HepG2 (cell line): ENCODE results near the gene LRPPRC. TPM values are rescaled to one million over a fixed set of nuclear protein-coding genes. Genes with fewer than 3 reads are reported as not detected.
A peak's percentile ranks its signal among the peaks of the same experiment; 100 is the strongest.

Source experiments
- FOXO1 ChIP-seq: sonication (generic); formaldehyde crosslinking; IDR thresholded peaks from 2 replicates; pipeline ENCODE4 v1.4.0; 2020; ENCODE audit warnings: missing genetic modification reagents
- JUN ChIP-seq: sonication (generic); formaldehyde crosslinking; IDR thresholded peaks from 2 replicates; pipeline ENCODE4 v1.4.0; 2020; ENCODE audit warnings: mild to moderate bottlenecking, missing genetic modification reagents
- NFATC3 ChIP-seq: sonication (generic); formaldehyde crosslinking; IDR thresholded peaks from 2 replicates; pipeline ENCODE4 v1.5.1; 2020; ENCODE audit warnings: mild to moderate bottlenecking, missing genetic modification reagents
- NFIC ChIP-seq: IDR thresholded peaks from 2 replicates; pipeline ENCODE4 v1.6.1; 2012; ENCODE audit warnings: mild to moderate bottlenecking, low read length, inconsistent platforms
- ONECUT2 ChIP-seq: sonication (generic); formaldehyde crosslinking; IDR thresholded peaks from 2 replicates; pipeline ENCODE4 v1.4.0; 2020; ENCODE audit warnings: missing genetic modification reagents
- PRMT3 ChIP-seq: sonication (generic); formaldehyde crosslinking; IDR thresholded peaks from 2 replicates; pipeline ENCODE4 v1.8.1; 2022; ENCODE audit warnings: low read depth, mild to moderate bottlenecking, moderate library complexity, missing genetic modification reagents, borderline replicate concordance
- PRPF4 ChIP-seq: fragments of 200-400 bp; formaldehyde crosslinking; IDR thresholded peaks from 2 replicates; pipeline ENCODE4 v1.6.1; 2016; ENCODE audit warnings: low read length, low read depth; ENCODE audit not compliant: poor library complexity, severe bottlenecking
- PTBP1 ChIP-seq: fragments of 200-400 bp; formaldehyde crosslinking; IDR thresholded peaks from 2 replicates; pipeline ENCODE4 v1.6.1; 2018; ENCODE audit warnings: low read length, low read depth; ENCODE audit not compliant: poor library complexity, severe bottlenecking
- SOX5 ChIP-seq: IDR thresholded peaks from 2 replicates; pipeline ENCODE4 v1.6.1; 2016; ENCODE audit warnings: borderline replicate concordance
- SP2 ChIP-seq: sonication (generic); formaldehyde crosslinking; IDR thresholded peaks from 2 replicates; pipeline ENCODE4 v1.5.1; 2020; ENCODE audit warnings: mild to moderate bottlenecking, missing genetic modification reagents
- TARDBP ChIP-seq: sonication (generic); formaldehyde crosslinking; IDR thresholded peaks from 2 replicates; pipeline ENCODE4 v1.8.0; 2022; ENCODE audit warnings: mild to moderate bottlenecking, missing genetic modification reagents
- U2AF1 ChIP-seq: fragments of 200-400 bp; formaldehyde crosslinking; optimal IDR thresholded peaks from 2 replicates; pipeline ENCODE3; 2017; ENCODE audit warnings: mild to moderate bottlenecking, low read depth, low read length
- ZFP37 ChIP-seq: sonication (generic); formaldehyde crosslinking; IDR thresholded peaks from 2 replicates; pipeline ENCODE4 v1.4.0; 2020; ENCODE audit warnings: missing genetic modification reagents, borderline replicate concordance
- ZNF230 ChIP-seq: sonication (generic); formaldehyde crosslinking; IDR thresholded peaks from 2 replicates; pipeline ENCODE4 v1.4.0; 2020; ENCODE audit warnings: mild to moderate bottlenecking, missing genetic modification reagents
- ZNF3 ChIP-seq: IDR thresholded peaks from 2 replicates; pipeline ENCODE4 v1.7.0; 2017; ENCODE audit warnings: inconsistent platforms
- ZNF563 ChIP-seq: sonication (generic); formaldehyde crosslinking; IDR thresholded peaks from 2 replicates; pipeline ENCODE4 v1.8.0; 2022; ENCODE audit warnings: mild to moderate bottlenecking, moderate library complexity, missing genetic modification reagents
- ZNF614 ChIP-seq: IDR thresholded peaks from 2 replicates; pipeline ENCODE4 v1.6.1; 2018; ENCODE audit warnings: missing biosample characterization, missing genetic modification reagents, inconsistent platforms, borderline replicate concordance
- ZSCAN29 ChIP-seq: sonication (generic); formaldehyde crosslinking; conservative IDR thresholded peaks from 2 replicates; pipeline ENCODE4 v1.4.0; 2020; ENCODE audit warnings: mild to moderate bottlenecking, missing genetic modification reagents
- ZSCAN9 ChIP-seq: IDR thresholded peaks from 2 replicates; pipeline ENCODE4 v1.6.1; 2016; ENCODE audit warnings: borderline replicate concordance
- polyA plus RNA-seq, 8 experiments: library from polyadenylated mRNA; depleted of rRNA in 3 of 8; stranded (reverse) in 7 of 8; unstranded in 1 of 8; fragments of >200 nt; fragmentation: Illumina TruSeq in 4 of 8; extraction: Trizol in 4 of 8; gene quantifications; 2 replicates each; pipeline versions ENCODE4 v1.2.1 to v1.2.3, GENCODE V29; 2011 to 2016; ENCODE audit warnings: low read depth in 4 of 8, missing spikeins in 1 of 8, mixed read lengths in 1 of 8; ENCODE audit not compliant: insufficient read depth in 1 of 8
- total RNA-seq, 5 experiments: library from RNA; depleted of rRNA; stranded (reverse); fragments of >200 nt; fragmentation: Illumina TruSeq; extraction: Trizol; gene quantifications; 2 replicates each; pipeline ENCODE4 v1.2.3, GENCODE V29; 2016; ENCODE audit warnings: low read depth in 1 of 5
- TF ChIP-seq, protein P1 (sequence below): sonication (generic); formaldehyde crosslinking; IDR thresholded peaks from 2 replicates; pipeline ENCODE4 v1.4.0; 2020; ENCODE audit warnings: mild to moderate bottlenecking, missing genetic modification reagents, borderline replicate concordance
- TF ChIP-seq, protein P2 (sequence below): IDR thresholded peaks from 2 replicates; pipeline ENCODE4 v1.6.1; 2016; ENCODE audit warnings: missing compliant biosample characterization, missing genetic modification reagents, borderline replicate concordance
- TF ChIP-seq, protein P3 (sequence below): sonication (generic); formaldehyde crosslinking; IDR thresholded peaks from 2 replicates; pipeline ENCODE4 v1.4.0; 2020; ENCODE audit warnings: missing genetic modification reagents, borderline replicate concordance
- TF ChIP-seq, protein P4 (sequence below): sonication (generic); formaldehyde crosslinking; IDR thresholded peaks from 2 replicates; pipeline ENCODE4 v1.4.0; 2020; ENCODE audit warnings: missing genetic modification reagents, mild to moderate bottlenecking, borderline replicate concordance
- TF ChIP-seq, protein P5 (sequence below): sonication (generic); formaldehyde crosslinking; IDR thresholded peaks from 2 replicates; pipeline ENCODE4 v1.4.0; 2020; ENCODE audit warnings: mild to moderate bottlenecking, missing genetic modification reagents

The LRPPRC gene
- total and polyA plus RNA-seq, 2 of the 13 experiments (the other 11 are each of a cell fraction or from before 2014, with no cell fraction given), result 117 to 167 TPM

DNA sequence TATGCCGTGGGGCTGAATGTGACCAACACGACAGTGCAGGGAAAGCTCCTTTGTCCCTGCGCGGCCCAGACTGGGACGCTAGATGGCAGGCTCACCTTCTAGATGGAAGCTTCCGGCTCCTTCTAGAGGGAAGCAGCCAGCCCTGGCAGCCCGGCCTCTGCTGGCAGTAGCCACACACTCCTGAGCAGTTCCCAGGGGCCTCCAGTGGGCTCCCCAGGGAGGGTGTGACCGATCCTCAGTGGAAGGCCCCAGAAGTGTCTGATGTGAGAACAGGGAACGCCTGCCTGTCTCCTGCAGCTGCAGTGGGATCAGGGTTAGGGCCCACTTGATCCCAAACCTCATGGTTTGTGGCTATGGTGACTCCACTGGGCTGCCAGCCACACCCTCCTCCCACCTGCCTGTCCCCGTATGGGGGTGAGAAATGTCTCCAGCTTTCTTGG is 48.5 kb upstream of the LRPPRC start (continued):
- TF ChIP-seq, protein P1, sequence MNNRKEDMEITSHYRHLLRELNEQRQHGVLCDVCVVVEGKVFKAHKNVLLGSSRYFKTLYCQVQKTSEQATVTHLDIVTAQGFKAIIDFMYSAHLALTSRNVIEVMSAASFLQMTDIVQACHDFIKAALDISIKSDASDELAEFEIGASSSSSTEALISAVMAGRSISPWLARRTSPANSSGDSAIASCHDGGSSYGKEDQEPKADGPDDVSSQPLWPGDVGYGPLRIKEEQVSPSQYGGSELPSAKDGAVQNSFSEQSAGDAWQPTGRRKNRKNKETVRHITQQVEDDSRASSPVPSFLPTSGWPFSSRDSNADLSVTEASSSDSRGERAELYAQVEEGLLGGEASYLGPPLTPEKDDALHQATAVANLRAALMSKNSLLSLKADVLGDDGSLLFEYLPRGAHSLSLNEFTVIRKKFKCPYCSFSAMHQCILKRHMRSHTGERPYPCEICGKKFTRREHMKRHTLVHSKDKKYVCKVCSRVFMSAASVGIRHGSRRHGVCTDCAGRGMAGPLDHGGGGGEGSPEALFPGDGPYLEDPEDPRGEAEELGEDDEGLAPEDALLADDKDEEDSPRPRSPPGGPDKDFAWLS, result no peak
- TF ChIP-seq SOX5 (CRISPR knock-in tag), result peak; percentile 57; the same call in 1 of the 2 replicates
- TF ChIP-seq JUN, result no peak
- no peak for TF ChIP-seq ZNF3 (CRISPR knock-in tag)
- peak; percentile 56; the same call in 1 of the 2 replicates for TF ChIP-seq TARDBP (CRISPR knock-in tag)
- no peak for TF ChIP-seq ZSCAN29 (CRISPR knock-in tag)
- TF ChIP-seq ZNF614, result peak; percentile 60; the same call in 1 of the 2 replicates
- TF ChIP-seq, protein P2, sequence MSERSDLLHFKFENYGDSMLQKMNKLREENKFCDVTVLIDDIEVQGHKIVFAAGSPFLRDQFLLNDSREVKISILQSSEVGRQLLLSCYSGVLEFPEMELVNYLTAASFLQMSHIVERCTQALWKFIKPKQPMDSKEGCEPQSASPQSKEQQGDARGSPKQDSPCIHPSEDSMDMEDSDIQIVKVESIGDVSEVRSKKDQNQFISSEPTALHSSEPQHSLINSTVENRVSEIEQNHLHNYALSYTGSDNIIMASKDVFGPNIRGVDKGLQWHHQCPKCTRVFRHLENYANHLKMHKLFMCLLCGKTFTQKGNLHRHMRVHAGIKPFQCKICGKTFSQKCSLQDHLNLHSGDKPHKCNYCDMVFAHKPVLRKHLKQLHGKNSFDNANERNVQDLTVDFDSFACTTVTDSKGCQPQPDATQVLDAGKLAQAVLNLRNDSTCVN (CRISPR knock-in tag), result peak; percentile 86
- no peak for TF ChIP-seq PTBP1
- 0 out of 2 replicates have a peak, but pooled peaks have one; percentile 60 for TF ChIP-seq ZSCAN9
- no peak for TF ChIP-seq ZNF563
- TF ChIP-seq, protein P3, sequence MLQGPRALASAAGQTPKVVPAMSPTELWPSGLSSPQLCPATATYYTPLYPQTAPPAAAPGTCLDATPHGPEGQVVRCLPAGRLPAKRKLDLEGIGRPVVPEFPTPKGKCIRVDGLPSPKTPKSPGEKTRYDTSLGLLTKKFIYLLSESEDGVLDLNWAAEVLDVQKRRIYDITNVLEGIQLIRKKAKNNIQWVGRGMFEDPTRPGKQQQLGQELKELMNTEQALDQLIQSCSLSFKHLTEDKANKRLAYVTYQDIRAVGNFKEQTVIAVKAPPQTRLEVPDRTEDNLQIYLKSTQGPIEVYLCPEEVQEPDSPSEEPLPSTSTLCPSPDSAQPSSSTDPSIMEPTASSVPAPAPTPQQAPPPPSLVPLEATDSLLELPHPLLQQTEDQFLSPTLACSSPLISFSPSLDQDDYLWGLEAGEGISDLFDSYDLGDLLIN (CRISPR knock-in tag), result 0 out of 2 replicates have a peak, but pooled peaks have one; percentile 17
- TF ChIP-seq ZNF230, result peak; percentile 55; the same call in 1 of the 2 replicates
- no peak for TF ChIP-seq PRPF4
- TF ChIP-seq ZFP37 (CRISPR knock-in tag), result no peak
- TF ChIP-seq NFATC3 (CRISPR knock-in tag), result 0 out of 2 replicates have a peak, but pooled peaks have one; percentile 60
- TF ChIP-seq U2AF1, result no peak
- TF ChIP-seq SP2 (CRISPR knock-in tag), result no peak
- peak; percentile 70 for TF ChIP-seq FOXO1 (CRISPR knock-in tag)
- no peak for TF ChIP-seq NFIC
- TF ChIP-seq, protein P4, sequence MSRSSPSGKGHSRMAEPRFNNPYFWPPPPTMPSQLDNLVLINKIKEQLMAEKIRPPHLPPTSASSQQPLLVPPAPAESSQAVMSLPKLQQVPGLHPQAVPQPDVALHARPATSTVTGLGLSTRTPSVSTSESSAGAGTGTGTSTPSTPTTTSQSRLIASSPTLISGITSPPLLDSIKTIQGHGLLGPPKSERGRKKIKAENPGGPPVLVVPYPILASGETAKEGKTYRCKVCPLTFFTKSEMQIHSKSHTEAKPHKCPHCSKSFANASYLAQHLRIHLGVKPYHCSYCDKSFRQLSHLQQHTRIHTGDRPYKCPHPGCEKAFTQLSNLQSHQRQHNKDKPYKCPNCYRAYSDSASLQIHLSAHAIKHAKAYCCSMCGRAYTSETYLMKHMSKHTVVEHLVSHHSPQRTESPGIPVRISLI, result peak; percentile 64; the same call in 1 of the 2 replicates
- TF ChIP-seq ONECUT2 (CRISPR knock-in tag), result no peak
- TF ChIP-seq, protein P5, sequence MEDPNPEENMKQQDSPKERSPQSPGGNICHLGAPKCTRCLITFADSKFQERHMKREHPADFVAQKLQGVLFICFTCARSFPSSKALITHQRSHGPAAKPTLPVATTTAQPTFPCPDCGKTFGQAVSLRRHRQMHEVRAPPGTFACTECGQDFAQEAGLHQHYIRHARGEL (CRISPR knock-in tag), result 0 out of 2 replicates have a peak, but pooled peaks have one; percentile 21
- TF ChIP-seq PRMT3 (CRISPR knock-in tag), result no peak
